Measurements from ENCODE around the gene SLC22A23.

Gene SLC22A23

GRCh38 chr6:3468585-3468984 is 11.7 kb upstream of the SLC22A23 start:
- DNase-seq: no peak

GRCh38 chr6:3467996-3468395 is 11.1 kb upstream of the SLC22A23 start:
- DNase-seq: no peak

GRCh38 chr6:3466488-3467219 is 9.8 kb upstream of the SLC22A23 start:
- no peak for DNase-seq

- no peak for DNase-seq
These were observed 3.4 kb upstream of the SLC22A23 start for GRCh38 chr6:3460253-3460652.

- no peak for DNase-seq
These were observed 2.0 kb upstream of the SLC22A23 start for GRCh38 chr6:3458706-3459421.

GRCh38 chr6:3457710-3458602 is 1.1 kb upstream of the SLC22A23 start:
- DNase-seq: no peak

GRCh38 chr6:3456395-3456897 is 404 bp downstream of the SLC22A23 start:
- DNase-seq: no peak

GRCh38 chr6:3455569-3456394 is 1.1 kb downstream of the SLC22A23 start:
- DNase-seq: no peak

GRCh38 chr6:3455147-3455568 is 1.7 kb downstream of the SLC22A23 start:
- no peak for DNase-seq

- no peak for DNase-seq
These were observed 2.4 kb downstream of the SLC22A23 start for GRCh38 chr6:3454273-3455010.

- DNase-seq: no peak
These were observed 3.2 kb downstream of the SLC22A23 start for GRCh38 chr6:3453413-3454272.

- no peak for DNase-seq
These were observed 5.4 kb downstream of the SLC22A23 start for GRCh38 chr6:3451498-3451897.

GRCh38 chr6:3450888-3451287 is 6.0 kb downstream of the SLC22A23 start:
- DNase-seq: no peak

GRCh38 chr6:3449750-3450305 is 7.0 kb downstream of the SLC22A23 start:
- no peak for DNase-seq

- DNase-seq: no peak
These were observed 7.5 kb downstream of the SLC22A23 start for GRCh38 chr6:3449321-3449720.

GRCh38 chr6:3447005-3447404 is 9.8 kb downstream of the SLC22A23 start:
- no peak for DNase-seq

- no peak for DNase-seq
These were observed 10.7 kb downstream of the SLC22A23 start for GRCh38 chr6:3446184-3446583.

GRCh38 chr6:3444276-3445088 is 12.4 kb downstream of the SLC22A23 start:
- no peak for DNase-seq

- no peak for DNase-seq
These were observed 13.7 kb downstream of the SLC22A23 start for GRCh38 chr6:3443221-3443515.

Measured in activated CD4-positive, CD25-positive, alpha-beta regulatory T cell (primary cell).